ENCODE data around the gene FKBP2. TPM values are rescaled to one million over a fixed set of nuclear protein-coding genes. Genes with fewer than 3 reads are reported as not detected.

Gene FKBP2
- total and polyA plus RNA-seq, 2 of the 4 experiments (the other 2 are of a cell fraction): 36.2 to 76.4 TPM

GRCh38 chr11:64227405-64227956 lies 13.4 kb upstream of the FKBP2 start:
- no peak overlapping the region; the same call in 1 of the 2 replicates for H3K56ac ChIP-seq (ENCODE audit: extremely low read depth, insufficient read depth, low read length)
- in situ Hi-C loops (cut with MboI; ENCODE audit: low sequenced_read_pairs) (no loop called here), intact Hi-C loops (cut with micrococcal nuclease) (no loop called here), dilution Hi-C loops (cut with HindIII; ENCODE audit: low sequenced_read_pairs, unreplicated experiment) (no loop called here)
- no peak overlapping the region for H4K8ac ChIP-seq (ENCODE audit: low read depth in 2 of 2, low read length in 2 of 2)
- ATAC-seq (ENCODE audit: low read depth): no peak
- no peak for DNase-seq
- no peak overlapping the region for H2BK15ac ChIP-seq (ENCODE audit: low read depth, low read length)
- peaks cover 26 to 72% of the 10 kb centered on the region in 2 experiments for H3K79me1 ChIP-seq (ENCODE audit: low read depth in 1 of 2, low read length in 2 of 2)
- ChIA-PET CTCF (no interaction called here), POLR2A (ENCODE audit: unreplicated experiment) (no interaction called here)
- BruUV-seq (replicated peaks): no TSS peak
- WGBS, 2 experiments (ENCODE audit: extremely low coverage in 2 of 2, insufficient read length in 1 of 2): no CpG with 5 or more reads among the region's 3 CpGs
- TF ChIP-seq RAD21 (IDR thresholded peaks at IDR 0.05; ENCODE audit: low read length) (no peak), BHLHE40 (IDR thresholded peaks at IDR 0.05; ENCODE audit: low read depth, low read length) (no peak), FOS (IDR thresholded peaks at IDR 0.05; ENCODE audit: low read depth, low read length) (no peak), SMC3 (IDR thresholded peaks at IDR 0.05; ENCODE audit: low read depth, low read length) (no peak), MAFK (IDR thresholded peaks at IDR 0.05; ENCODE audit: low read depth, low read length) (no peak), CTCF (conservative IDR thresholded peaks at IDR 0.05; ENCODE audit: low read depth, low read length) (no peak), USF2 (IDR thresholded peaks at IDR 0.05; ENCODE audit: low read depth, low read length) (no peak), CEBPB (IDR thresholded peaks at IDR 0.05; ENCODE audit: low read depth, low read length) (no peak), RCOR1 (IDR thresholded peaks at IDR 0.05; ENCODE audit: insufficient replicate concordance, low read length) (no peak)
- peak overlapping the region; percentile 94 for H2AK5ac ChIP-seq (ENCODE audit: low read depth, low read length)
- no peak overlapping the region for H2BK5ac ChIP-seq (ENCODE audit: low read depth, low read length, poor library complexity, severe bottlenecking)
- no peaks in the 10 kb centered on the region for H3K9me3 ChIP-seq (ENCODE audit: control insufficient read depth, insufficient read depth, low read length)
- H2BK120ac ChIP-seq (ENCODE audit: low read depth, low read length): no peak overlapping the region
- H3K4me1 ChIP-seq (ENCODE audit: control insufficient read depth, insufficient read depth, low read length): peaks cover 20% of the 10 kb centered on the region
- H3K4me2 ChIP-seq (ENCODE audit: low read depth, low read length): peak overlapping the region; percentile 94
- H3K27ac ChIP-seq (ENCODE audit: insufficient read depth, low read length): no peak overlapping the region; the same call in 1 of the 2 replicates
- peak overlapping the region; percentile 92; the same call in 1 of the 2 replicates for H3K4ac ChIP-seq (ENCODE audit: low read depth, low read length)
- H2AK9ac ChIP-seq (replicated peaks; ENCODE audit: low read depth, low read length, poor library complexity): peak overlapping the region; percentile 89
- peak overlapping the region; percentile 88 for H3K14ac ChIP-seq (replicated peaks; ENCODE audit: low read depth, low read length)
- no peaks in the 10 kb centered on the region for H3K27me3 ChIP-seq (ENCODE audit: control insufficient read depth, insufficient read depth, low read length)
- H3K9ac ChIP-seq (ENCODE audit: low read depth, low read length): peak overlapping the region; percentile 62; the same call in 1 of the 2 replicates
- peaks cover 5% of the 10 kb centered on the region for H3K36me3 ChIP-seq (ENCODE audit: control insufficient read depth, insufficient read depth, low read length)
- H3K4me3 ChIP-seq (ENCODE audit: insufficient read depth, low read depth, low read length): no peak overlapping the region
- peak overlapping the region; percentile 19; the same call in 1 of the 2 replicates for H4K5ac ChIP-seq (ENCODE audit: low read depth, low read length)
- H3K23ac ChIP-seq (ENCODE audit: low read depth, low read length): peak overlapping the region; percentile 23
- peak overlapping the region; percentile 4; the same call in 1 of the 2 replicates for H4K91ac ChIP-seq (ENCODE audit: insufficient read depth, low read depth, low read length)
- H2BK20ac ChIP-seq (ENCODE audit: low read depth, low read length): no peak overlapping the region
- peak overlapping the region; percentile 99 for H2AFZ ChIP-seq (replicated peaks; ENCODE audit: low read length, poor library complexity)
- peaks cover 19% of the 10 kb centered on the region for H3K9me1 ChIP-seq (ENCODE audit: insufficient read depth, low read length)
- H3K18ac ChIP-seq (ENCODE audit: low read depth, low read length): no peak overlapping the region
- no peaks in the 10 kb centered on the region; the same call in 1 of the 2 replicates for H4K20me1 ChIP-seq (ENCODE audit: insufficient read depth, low read length)
